OCI-LY3 (cell line): ENCODE data around the gene SLC36A4.
A peak's percentile ranks its signal among the peaks of the same experiment; 100 is the strongest.

Source experiments
- H2AFZ ChIP-seq: fragments of 200-600, 300-600 bp; shearing (Covaris generic); 2 replicates; pipeline ENCODE4 v1.6.0; 2014; ENCODE audit warnings: antibody characterized with exemption, low read depth, low read length
- H3K27ac ChIP-seq: fragments of 200-600, 300-600 bp; sonication (generic); 2 replicates; pipeline ENCODE4 v1.5.1; 2014; ENCODE audit warnings: mild to moderate bottlenecking, low read length, moderate library complexity, mixed read lengths
- H3K27me3 ChIP-seq: fragments of 200-600, 300-600 bp; sonication (generic); 2 replicates; pipeline ENCODE4 v1.6.1; 2014; ENCODE audit warnings: low read depth, low read length, mixed read lengths
- H3K36me3 ChIP-seq: fragments of 200-600, 300-600 bp; sonication (generic); replicated peaks from 2 replicates; pipeline ENCODE3; 2014; ENCODE audit warnings: low read depth, low read length, mixed read lengths
- H3K4me1 ChIP-seq: fragments of 300-600, 200-600 bp; sonication (generic); 2 replicates; pipeline ENCODE4 v1.6.1; 2014; ENCODE audit warnings: low read length, mixed read lengths
- H3K4me2 ChIP-seq: fragments of 200-600, 300-600 bp; sonication (generic); 2 replicates; pipeline ENCODE4 v1.6.1; 2014; ENCODE audit warnings: low read length, mixed read lengths
- H3K4me3 ChIP-seq: fragments of 300-600, 200-600 bp; sonication (generic); 2 replicates; pipeline ENCODE4 v1.5.1; 2014; ENCODE audit warnings: antibody characterized with exemption, mild to moderate bottlenecking, low read length, moderate library complexity
- H3K79me2 ChIP-seq: fragments of 300-600, 200-600 bp; shearing (Covaris generic); 2 replicates; pipeline ENCODE4 v1.6.1; 2014; ENCODE audit warnings: mild to moderate bottlenecking, low read length, mixed read lengths
- H3K9ac ChIP-seq: fragments of 300-600, 200-600 bp; shearing (Covaris generic); 2 replicates; pipeline ENCODE4 v1.6.0; 2014; ENCODE audit warnings: mild to moderate bottlenecking, low read length, moderate library complexity
- H3K9me3 ChIP-seq: fragments of 200-600, 300-600 bp; shearing (Covaris generic); 2 replicates; pipeline ENCODE4 v1.6.1; 2014; ENCODE audit warnings: low read length, mixed read lengths; ENCODE audit not compliant: insufficient read depth
- H4K20me1 ChIP-seq: fragments of 200-600, 300-600 bp; sonication (generic); 2 replicates; pipeline ENCODE4 v1.6.1; 2016; ENCODE audit warnings: low read length, mixed read lengths; ENCODE audit not compliant: insufficient read depth
- EZH2phosphoT487 ChIP-seq: fragments of 200-600 bp; shearing (Covaris generic); IDR thresholded peaks from 2 replicates; pipeline ENCODE4 v1.6.1; 2018; ENCODE audit warnings: antibody characterized with exemption, mixed run types, low read depth
- TF ChIP-seq, protein P1 (sequence below): fragments of 200-600, 300-600 bp; sonication (generic); IDR thresholded peaks from 2 replicates; pipeline ENCODE4 v1.5.1; 2014; ENCODE audit warnings: antibody characterized with exemption, low read length, low read depth

Gene SLC36A4

DNA sequence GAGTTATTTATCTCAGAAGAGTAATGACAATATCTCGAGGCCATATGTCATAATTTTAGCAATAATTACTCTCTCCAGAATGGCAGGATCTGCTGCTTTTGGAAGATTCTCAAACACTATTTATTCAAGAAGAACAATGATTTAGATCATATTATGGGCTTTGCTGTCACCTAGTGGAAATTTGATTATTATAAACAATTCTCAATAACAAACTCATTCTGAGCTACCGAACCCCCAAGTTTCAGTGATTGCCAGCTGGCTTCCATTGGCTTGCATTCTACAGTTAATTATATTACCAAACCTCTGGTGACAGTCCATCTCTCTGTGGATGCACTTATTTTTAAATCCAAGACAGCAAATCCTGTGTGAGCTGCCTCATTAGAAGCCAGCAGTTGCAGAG is 27.9 kb upstream of the SLC36A4 start:
- Histone ChIP-seq H3K27ac (no peak overlapping the region), H3K36me3 (no peaks in the 10 kb centered on the region), H3K4me2 (no peak overlapping the region), H3K27me3 (no peaks in the 10 kb centered on the region), H3K9me3 (no peaks in the 10 kb centered on the region), H4K20me1 (no peaks in the 10 kb centered on the region), H2AFZ (no peak overlapping the region), H3K9ac (no peak overlapping the region), H3K4me1 (no peaks in the 10 kb centered on the region), H3K4me3 (no peak overlapping the region), H3K79me2 (no peaks in the 10 kb centered on the region)
- no peak for TF ChIP-seq EZH2phosphoT487
- TF ChIP-seq, protein P1, sequence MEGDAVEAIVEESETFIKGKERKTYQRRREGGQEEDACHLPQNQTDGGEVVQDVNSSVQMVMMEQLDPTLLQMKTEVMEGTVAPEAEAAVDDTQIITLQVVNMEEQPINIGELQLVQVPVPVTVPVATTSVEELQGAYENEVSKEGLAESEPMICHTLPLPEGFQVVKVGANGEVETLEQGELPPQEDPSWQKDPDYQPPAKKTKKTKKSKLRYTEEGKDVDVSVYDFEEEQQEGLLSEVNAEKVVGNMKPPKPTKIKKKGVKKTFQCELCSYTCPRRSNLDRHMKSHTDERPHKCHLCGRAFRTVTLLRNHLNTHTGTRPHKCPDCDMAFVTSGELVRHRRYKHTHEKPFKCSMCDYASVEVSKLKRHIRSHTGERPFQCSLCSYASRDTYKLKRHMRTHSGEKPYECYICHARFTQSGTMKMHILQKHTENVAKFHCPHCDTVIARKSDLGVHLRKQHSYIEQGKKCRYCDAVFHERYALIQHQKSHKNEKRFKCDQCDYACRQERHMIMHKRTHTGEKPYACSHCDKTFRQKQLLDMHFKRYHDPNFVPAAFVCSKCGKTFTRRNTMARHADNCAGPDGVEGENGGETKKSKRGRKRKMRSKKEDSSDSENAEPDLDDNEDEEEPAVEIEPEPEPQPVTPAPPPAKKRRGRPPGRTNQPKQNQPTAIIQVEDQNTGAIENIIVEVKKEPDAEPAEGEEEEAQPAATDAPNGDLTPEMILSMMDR, result peak; percentile 59

DNA sequence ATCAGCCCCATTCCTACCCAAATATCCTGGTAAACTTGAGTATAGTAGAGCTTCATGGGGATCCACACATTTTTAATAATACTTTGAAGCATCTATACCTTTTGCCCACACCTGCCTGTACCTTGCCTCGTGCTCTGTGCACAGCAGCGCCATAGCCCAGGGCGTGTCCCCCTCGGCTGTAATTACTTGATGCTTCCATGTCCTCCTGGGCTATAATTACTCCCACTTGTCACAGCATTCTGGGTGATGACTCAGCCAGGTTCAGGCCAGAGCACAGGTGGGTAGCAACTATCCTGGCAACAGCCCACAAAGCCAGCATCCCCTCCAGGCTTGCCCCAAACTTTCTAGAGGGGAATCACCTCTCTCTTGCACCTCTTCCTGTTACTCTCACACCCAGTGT is 23.7 kb upstream of the SLC36A4 start:
- Histone ChIP-seq H3K4me3 (no peak overlapping the region), H2AFZ (no peak overlapping the region)
- TF ChIP-seq, protein P1, result no peak
- TF ChIP-seq EZH2phosphoT487, result no peak

DNA sequence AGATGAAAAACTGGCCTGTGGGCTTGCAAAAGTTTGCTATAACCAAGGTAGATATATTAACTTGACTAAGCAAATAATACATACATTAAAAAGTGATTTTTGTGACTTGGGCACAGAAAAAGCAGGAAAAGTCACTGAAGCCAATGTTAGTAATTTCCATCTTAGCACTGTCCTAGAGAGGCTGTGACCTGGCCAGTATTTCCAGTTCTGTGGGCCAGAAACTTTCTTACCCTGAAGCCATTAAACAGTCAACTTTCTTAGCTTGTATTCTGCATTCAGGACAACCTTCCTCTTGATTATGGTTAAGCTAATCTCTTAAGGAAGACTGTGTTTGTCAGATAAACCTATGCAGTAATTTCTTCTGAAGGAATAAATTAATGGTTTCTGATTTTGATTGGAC is 22.3 kb upstream of the SLC36A4 start:
- Histone ChIP-seq H3K79me2 (no peaks in the 10 kb centered on the region), H3K9me3 (no peaks in the 10 kb centered on the region), H3K27me3 (no peaks in the 10 kb centered on the region), H3K4me3 (no peak overlapping the region), H3K36me3 (no peaks in the 10 kb centered on the region), H2AFZ (no peak overlapping the region), H4K20me1 (no peaks in the 10 kb centered on the region), H3K27ac (no peak overlapping the region), H3K4me1 (peaks cover 4% of the 10 kb centered on the region; the same call in 1 of the 2 replicates), H3K9ac (no peak overlapping the region), H3K4me2 (no peak overlapping the region)
- TF ChIP-seq, protein P1, result no peak
- TF ChIP-seq EZH2phosphoT487, result no peak

More for the DNA sequence above, 23.7 kb upstream of the SLC36A4 start:
- H3K27me3 ChIP-seq, result no peaks in the 10 kb centered on the region
- H3K4me2 ChIP-seq, result no peak overlapping the region
- no peaks in the 10 kb centered on the region for H3K36me3 ChIP-seq
- H3K9me3 ChIP-seq, result no peaks in the 10 kb centered on the region
- no peak overlapping the region for H3K27ac ChIP-seq
- H4K20me1 ChIP-seq, result no peaks in the 10 kb centered on the region
- H3K9ac ChIP-seq, result no peak overlapping the region
- H3K79me2 ChIP-seq, result no peaks in the 10 kb centered on the region
- peaks cover 4% of the 10 kb centered on the region; the same call in 1 of the 2 replicates for H3K4me1 ChIP-seq

DNA sequence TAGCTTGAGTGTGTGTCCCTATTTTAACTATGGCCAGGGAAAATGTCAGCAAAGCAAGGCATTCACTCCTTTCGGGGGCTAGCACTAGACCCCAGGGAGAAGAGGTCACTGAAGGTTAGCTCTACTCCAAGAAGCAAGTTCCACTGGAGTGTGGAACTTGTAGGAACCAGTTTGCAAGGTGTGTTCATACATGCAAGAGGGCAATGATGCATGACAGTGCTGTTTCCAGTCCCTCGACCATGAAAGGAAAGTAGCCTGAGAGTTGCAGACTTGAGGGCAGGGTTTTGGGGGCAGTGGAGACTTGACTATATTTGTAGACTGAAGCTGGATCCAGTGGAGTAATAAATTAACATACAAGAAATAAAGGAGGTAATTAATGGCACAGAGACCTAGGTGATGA is 21.6 kb upstream of the SLC36A4 start:
- no peak overlapping the region for H3K4me2 ChIP-seq
- no peaks in the 10 kb centered on the region for H4K20me1 ChIP-seq
- H3K4me3 ChIP-seq, result no peak overlapping the region
- no peaks in the 10 kb centered on the region for H3K79me2 ChIP-seq
- no peaks in the 10 kb centered on the region for H3K27me3 ChIP-seq
- H3K9ac ChIP-seq, result no peak overlapping the region
- TF ChIP-seq EZH2phosphoT487, result no peak
- TF ChIP-seq, protein P1, result no peak
- H3K9me3 ChIP-seq, result no peaks in the 10 kb centered on the region
- H3K4me1 ChIP-seq, result peaks cover 4% of the 10 kb centered on the region; the same call in 1 of the 2 replicates
- no peaks in the 10 kb centered on the region for H3K36me3 ChIP-seq
- H2AFZ ChIP-seq, result no peak overlapping the region
- H3K27ac ChIP-seq, result no peak overlapping the region
